ENCODE data around the gene PSMD10.

PSMD10 gene
- long read RNA-seq, donor 1, transcript PSMD10-201 (5 exons, 1,546 nt), result major isoform, 57 of 67 reads
- long read RNA-seq, donor 1, transcript PSMD10-204 (5 exons, 768 nt), result minor isoform, 6 of 67 reads
- long read RNA-seq, donor 1, partial matches to known transcripts, result 0 of 67 reads
- long read RNA-seq, donor 1, other reads (novel, unspliced or antisense), result 0 of 67 reads
- long read RNA-seq, donor 2, transcript PSMD10-201 (5 exons, 1,546 nt), result major isoform, 33 of 34 reads
- long read RNA-seq, donor 2, partial matches to known transcripts, result 0 of 34 reads
- long read RNA-seq, donor 2, other reads (novel, unspliced or antisense), result 0 of 34 reads
- long read RNA-seq, donor 3, transcript PSMD10-201 (5 exons, 1,546 nt), result major isoform, 23 of 23 reads
- long read RNA-seq, donor 3, partial matches to known transcripts, result 0 of 23 reads
- long read RNA-seq, donor 3, other reads (novel, unspliced or antisense), result 0 of 23 reads
- long read RNA-seq, donor 4, transcript PSMD10-201 (5 exons, 1,546 nt), result major isoform, 36 of 49 reads
- long read RNA-seq, donor 4, transcript PSMD10-204 (5 exons, 768 nt), result minor isoform, 8 of 49 reads
- long read RNA-seq, donor 4, partial matches to known transcripts, result 0 of 49 reads
- long read RNA-seq, donor 4, other reads (novel, unspliced or antisense), result 5 of 49 reads
- long read RNA-seq, donor 5, transcript PSMD10-201 (5 exons, 1,546 nt), result major isoform, 54 of 64 reads
- long read RNA-seq, donor 5, transcript PSMD10-204 (5 exons, 768 nt), result minor isoform, 10 of 64 reads
- long read RNA-seq, donor 5, partial matches to known transcripts, result 0 of 64 reads
- long read RNA-seq, donor 5, other reads (novel, unspliced or antisense), result 0 of 64 reads
- long read RNA-seq, donor 6, transcript PSMD10-201 (5 exons, 1,546 nt), result major isoform, 33 of 35 reads
- long read RNA-seq, donor 6, partial matches to known transcripts, result 0 of 35 reads
- long read RNA-seq, donor 6, other reads (novel, unspliced or antisense), result 0 of 35 reads
- long read RNA-seq, donor 7, transcript PSMD10-201 (5 exons, 1,546 nt), result major isoform, 49 of 59 reads
- long read RNA-seq, donor 7, transcript PSMD10-204 (5 exons, 768 nt), result minor isoform, 7 of 59 reads
- long read RNA-seq, donor 7, partial matches to known transcripts, result 0 of 59 reads
- long read RNA-seq, donor 7, other reads (novel, unspliced or antisense), result 0 of 59 reads
- long read RNA-seq, donor 8, transcript PSMD10-204 (5 exons, 768 nt), result minor isoform, 5 of 46 reads
- long read RNA-seq, donor 8, transcript PSMD10-201 (5 exons, 1,546 nt), result major isoform, 34 of 46 reads
- long read RNA-seq, donor 8, partial matches to known transcripts, result 6 of 46 reads
- long read RNA-seq, donor 8, other reads (novel, unspliced or antisense), result 0 of 46 reads

- peak; percentile 85 for DNase-seq
Measured at GRCh38 chrX:108091264-108091877, at the start of gene PSMD10, which contains the start of gene ATG4A. TSS of gene PSMD10 (minus strand) at chrX:108091542. CDS start at chrX:108091520, 22 bp downstream. TSS of gene ATG4A (plus strand) at chrX:108091778. CDS start at chrX:108091827, 49 bp downstream.

GRCh38 chrX:108138814-108139702 is 47.7 kb upstream of the PSMD10 start:
- DNase-seq, result no peak

GRCh38 chrX:108134724-108135123 is 43.4 kb upstream of the PSMD10 start:
- no peak for DNase-seq

- no peak for DNase-seq
Measured at GRCh38 chrX:108132876-108133275, 41.5 kb upstream of the PSMD10 start.

GRCh38 chrX:108132034-108132433 is 40.7 kb upstream of the PSMD10 start:
- DNase-seq, result no peak

GRCh38 chrX:108131471-108131870 is 40.1 kb upstream of the PSMD10 start:
- DNase-seq, result no peak

- no peak for DNase-seq
Measured at GRCh38 chrX:108130889-108131288, 39.5 kb upstream of the PSMD10 start.

GRCh38 chrX:108127152-108127551 is 35.8 kb upstream of the PSMD10 start:
- no peak for DNase-seq

GRCh38 chrX:108126661-108127060 is 35.3 kb upstream of the PSMD10 start:
- no peak for DNase-seq

- DNase-seq, result no peak
Measured at GRCh38 chrX:108123591-108124366, 32.4 kb upstream of the PSMD10 start.

- no peak for DNase-seq
Measured at GRCh38 chrX:108122748-108123147, 31.4 kb upstream of the PSMD10 start.

GRCh38 chrX:108121291-108121690 is 29.9 kb upstream of the PSMD10 start:
- DNase-seq, result no peak

GRCh38 chrX:108117988-108118387 is 26.6 kb upstream of the PSMD10 start:
- no peak for DNase-seq

- no peak for DNase-seq
Measured at GRCh38 chrX:108114541-108114940, 23.2 kb upstream of the PSMD10 start.

- no peak for DNase-seq
Measured at GRCh38 chrX:108105473-108105872, 14.1 kb upstream of the PSMD10 start.

GRCh38 chrX:108097380-108097779 is 6.0 kb upstream of the PSMD10 start:
- no peak for DNase-seq

GRCh38 chrX:108091878-108092291 is 543 bp upstream of the PSMD10 start:
- DNase-seq, result no peak

- peak; percentile 43 for DNase-seq
Measured at GRCh38 chrX:108090491-108091263, 665 bp downstream of the PSMD10 start.

- no peak for DNase-seq
Measured at GRCh38 chrX:108088511-108088910, 2.8 kb downstream of the PSMD10 start.

All from right kidney (tissue), 9 donors.